Right renal cortex interstitium (tissue), 3 donors: ENCODE data around the gene PRDM8. TPM values are rescaled to one million over a fixed set of nuclear protein-coding genes. Genes with fewer than 3 reads are reported as not detected.
"Not testable (repeated sequence)": the region's sequence is repeated elsewhere in the genome, so short reads cannot be mapped to it uniquely, and the experiment has no call there.

ENCODE experiments used
- DNase-seq, 3 donors: peaks; one replicate each; pipeline ENCODE4 v3.0.0-alpha.2; 2013; ENCODE audit warnings: low read depth in 3 of 3, low spot score in 2 of 3
- polyA plus RNA-seq, 3 donors: library from polyadenylated mRNA; unstranded; fragments of 120-200 nt; gene quantifications; one replicate each; pipeline ENCODE4 v1.2.1, GENCODE V29; 2013; ENCODE audit not compliant: insufficient read length in 3 of 3

PRDM8 gene
- polyA plus RNA-seq, result 1 to 10 TPM; 1.3 to 1.8 (median 1.3) TPM

DNA sequence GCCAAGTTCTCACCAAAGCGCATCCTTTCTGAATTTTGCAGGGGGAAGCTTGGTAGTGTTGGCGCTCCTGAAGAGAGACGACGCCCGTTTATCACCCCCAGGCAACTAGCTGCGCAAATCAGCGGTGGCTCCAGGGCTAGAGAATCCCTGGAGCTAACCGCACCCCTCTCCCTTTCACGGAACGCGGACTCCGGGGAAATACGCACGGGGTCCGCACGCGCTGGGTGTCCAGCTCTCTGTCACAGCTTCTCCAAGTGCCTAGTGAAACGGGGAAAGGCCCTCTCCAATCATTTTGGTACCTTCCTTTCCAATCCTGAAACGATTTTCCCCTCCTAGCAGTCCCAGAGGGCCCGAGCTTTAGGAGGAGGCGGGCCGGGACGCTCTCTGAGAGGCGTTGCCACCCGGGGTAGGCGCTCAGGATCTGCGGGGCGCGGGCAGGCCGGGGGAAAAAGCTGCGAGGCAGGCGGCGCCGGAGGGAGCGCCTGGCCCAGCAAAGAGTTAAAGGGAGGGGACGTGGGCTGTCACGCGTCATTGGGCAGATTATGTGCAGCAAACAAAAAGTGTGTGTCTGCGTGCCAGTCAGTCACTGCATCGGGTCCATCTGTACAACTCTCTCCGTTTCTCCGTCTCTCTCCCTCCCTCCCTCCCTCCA lies at the start of gene PRDM8:
Gene PRDM8 (plus strand): TSS at position 582 of the 652 bp plus-strand sequence. CDS start 2,578 bp downstream, outside the sequence.
- no peak for DNase-seq

- no peak for DNase-seq
Measured at GRCh38 chr4:80150387-80151180, 46.7 kb upstream of the PRDM8 start.

DNA sequence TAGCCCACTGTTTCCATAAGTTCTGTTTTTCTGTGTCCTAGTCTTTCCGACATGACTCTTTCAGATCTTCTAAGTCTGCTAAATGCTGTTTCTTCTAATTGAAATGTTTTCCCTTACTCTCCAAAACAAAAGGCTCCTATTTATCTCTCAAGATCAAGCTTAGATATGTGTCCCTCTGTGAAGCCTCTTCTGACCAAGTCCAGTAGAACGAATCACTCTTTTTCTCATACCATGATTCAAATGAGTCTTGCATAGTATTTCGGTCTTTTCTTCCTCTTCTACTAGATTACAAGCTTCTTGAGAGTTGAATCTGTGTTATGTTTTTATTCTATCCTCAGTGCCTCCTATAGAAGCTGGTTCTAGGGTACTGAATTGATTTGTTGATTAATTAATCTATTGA lies 45.3 kb upstream of the PRDM8 start:
- no peak for DNase-seq

GRCh38 chr4:80153874-80154544 lies 43.3 kb upstream of the PRDM8 start:
- DNase-seq, result no peak

DNA sequence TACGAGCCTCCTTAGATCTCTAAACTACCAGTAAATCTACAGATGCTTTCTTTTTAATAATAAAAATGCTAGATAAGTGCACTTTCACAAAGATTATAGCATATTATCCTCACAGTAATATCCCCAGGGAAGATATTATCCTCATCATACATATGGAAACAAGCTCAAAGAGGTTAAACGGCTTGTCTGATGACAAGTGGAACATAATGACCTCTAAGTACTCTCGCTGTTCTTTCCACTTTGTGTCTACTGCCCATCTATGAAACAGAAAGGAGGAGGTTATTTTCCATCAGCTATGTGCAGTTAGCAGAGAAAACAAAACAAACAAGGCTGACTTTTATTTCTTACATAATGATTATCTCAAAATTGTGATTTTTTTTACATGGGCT lies 42.8 kb upstream of the PRDM8 start:
- no peak for DNase-seq

DNA sequence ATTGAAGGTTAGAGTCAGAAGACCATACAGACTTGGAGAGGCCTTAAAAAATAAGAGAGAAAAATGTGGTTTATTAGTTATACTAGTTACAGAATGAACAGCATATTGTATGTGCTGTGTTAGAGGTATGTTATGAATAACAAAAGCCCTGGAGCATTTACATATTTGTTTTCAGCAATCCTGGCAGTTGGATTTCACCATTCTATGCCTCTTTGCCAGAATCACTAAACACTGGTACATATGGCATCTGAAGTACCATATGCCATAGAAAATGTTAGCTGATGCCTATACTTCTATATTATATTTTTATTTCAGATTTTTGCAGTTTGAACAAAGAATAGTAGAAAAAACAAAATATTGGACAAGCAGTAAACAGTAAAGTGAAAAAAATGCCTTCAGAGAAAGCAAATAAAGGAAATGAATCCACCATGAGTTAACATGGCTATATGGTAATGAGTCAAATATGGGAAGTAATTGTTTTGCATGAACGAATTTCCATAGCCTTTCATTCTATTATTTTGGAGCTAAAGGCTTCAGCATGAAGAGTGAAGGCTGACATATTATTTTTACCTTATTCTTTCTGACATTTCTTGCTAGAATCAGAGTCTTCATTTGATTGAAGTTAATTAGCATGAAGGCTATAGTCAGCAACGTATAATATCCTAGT lies 41.9 kb upstream of the PRDM8 start:
- DNase-seq, result no peak

DNA sequence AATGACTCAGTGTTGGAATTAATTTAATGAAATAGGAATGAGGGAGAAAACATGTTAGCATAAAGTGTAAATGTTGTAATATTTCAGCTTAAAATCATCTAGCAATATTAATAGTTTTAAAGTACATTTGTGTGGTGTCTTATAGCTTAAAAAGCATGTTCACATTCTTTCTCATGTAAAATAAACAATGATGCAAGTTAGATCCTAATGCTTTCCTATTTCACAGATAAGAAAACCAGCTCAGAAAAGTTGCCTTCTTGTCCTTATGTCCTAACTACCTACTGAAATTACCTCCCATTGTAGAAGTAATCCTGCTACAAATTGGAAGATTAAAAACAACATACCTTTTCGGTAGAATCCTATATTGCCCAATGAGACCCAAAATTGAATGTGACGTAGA lies 40.9 kb upstream of the PRDM8 start:
- no peak for DNase-seq

DNA sequence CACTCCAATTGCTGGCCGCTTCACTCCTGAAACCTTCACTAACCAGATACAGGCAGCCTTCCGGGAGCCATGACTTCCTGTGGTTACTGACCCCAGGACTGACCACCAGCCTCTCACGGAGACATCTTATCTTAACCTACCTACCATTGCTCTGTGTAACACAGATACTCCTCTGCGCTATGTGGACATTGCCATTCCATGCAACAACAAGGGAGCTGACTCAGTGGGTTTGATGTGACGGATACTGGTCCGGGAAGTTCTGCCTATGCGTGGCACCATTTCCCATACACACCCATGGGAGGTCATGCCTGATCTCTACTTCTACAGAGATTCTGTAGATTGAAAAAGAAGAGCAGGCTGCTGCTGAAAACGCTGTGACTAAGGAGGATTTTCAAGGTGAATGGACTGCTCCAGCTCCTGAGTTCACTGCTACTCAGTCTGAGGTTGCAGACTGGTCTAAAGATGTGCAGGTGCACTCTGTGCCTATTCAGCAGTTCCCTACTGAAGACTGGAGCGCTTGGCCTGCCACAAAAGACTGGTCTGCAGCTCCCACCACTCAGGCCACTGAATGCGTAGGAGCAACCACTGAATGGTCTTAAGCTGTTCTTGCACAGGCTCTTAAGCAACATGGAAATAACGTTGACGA lies 35.8 kb upstream of the PRDM8 start:
- no peak for DNase-seq

DNA sequence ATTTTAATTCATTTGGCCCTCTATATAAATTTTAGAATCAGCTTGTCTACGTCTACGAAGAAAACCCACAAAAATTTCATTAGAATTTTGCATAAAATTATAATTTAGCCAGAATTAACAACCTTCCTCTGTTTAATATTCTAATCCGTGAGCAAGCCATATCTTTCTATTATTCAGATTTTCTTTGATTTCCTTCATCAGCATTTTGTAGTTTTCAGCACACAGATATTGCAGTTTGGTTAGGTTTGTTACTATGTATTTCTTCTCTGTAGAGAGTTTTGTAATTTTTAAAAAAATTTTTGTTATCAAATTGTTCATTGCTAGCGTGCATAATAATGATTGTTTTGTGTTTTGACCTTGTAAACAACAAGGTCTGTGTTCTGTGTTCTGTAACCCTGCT lies 34.9 kb upstream of the PRDM8 start:
- DNase-seq, result no peak

DNA sequence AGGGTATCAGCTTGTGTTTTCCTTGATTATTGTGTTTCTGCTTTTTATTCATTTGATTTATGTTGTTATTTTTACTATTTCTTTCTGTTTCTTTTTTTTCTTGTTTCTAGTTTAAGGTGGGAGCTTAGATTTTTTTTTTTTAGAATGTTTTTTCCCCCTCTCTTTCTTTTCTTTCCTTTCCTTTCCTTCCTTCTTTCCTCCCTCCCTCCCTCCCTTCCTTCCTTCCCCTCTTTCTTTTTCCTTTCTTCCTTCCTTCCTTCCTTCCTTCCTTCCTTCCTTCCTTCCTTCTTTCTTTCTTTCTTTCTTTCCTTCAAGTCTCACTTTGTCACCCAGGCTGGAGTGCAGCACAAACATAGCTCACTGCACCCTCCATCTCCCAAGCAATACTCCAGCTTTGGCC lies 31.4 kb upstream of the PRDM8 start:
- no peak for DNase-seq

DNA sequence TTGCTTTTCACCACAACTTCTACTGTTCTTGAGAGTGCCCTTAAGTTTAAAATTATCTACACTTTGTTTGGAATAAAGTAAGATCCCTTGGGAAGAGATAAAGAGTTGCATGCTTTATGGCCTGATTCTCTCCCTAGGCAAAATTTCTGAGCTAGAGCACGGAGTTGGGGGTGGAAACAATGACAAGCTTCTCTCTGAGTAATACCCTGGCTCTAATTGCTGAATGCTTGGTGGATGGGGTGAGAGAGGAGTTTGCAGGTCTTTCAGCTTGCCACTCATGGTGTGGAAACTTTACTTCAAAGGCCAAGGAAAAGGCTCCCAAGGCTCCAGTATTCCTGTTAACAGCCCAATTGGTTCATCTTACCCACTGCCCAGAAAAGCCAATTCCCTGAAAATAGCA lies 26.1 kb upstream of the PRDM8 start:
- DNase-seq, result no peak

- no peak for DNase-seq
Measured at GRCh38 chr4:80171656-80172055, 25.6 kb upstream of the PRDM8 start.

- DNase-seq, result no peak
Measured at GRCh38 chr4:80172203-80172602, 25.1 kb upstream of the PRDM8 start.

GRCh38 chr4:80173401-80173800 lies 23.9 kb upstream of the PRDM8 start:
- DNase-seq, result no peak

DNA sequence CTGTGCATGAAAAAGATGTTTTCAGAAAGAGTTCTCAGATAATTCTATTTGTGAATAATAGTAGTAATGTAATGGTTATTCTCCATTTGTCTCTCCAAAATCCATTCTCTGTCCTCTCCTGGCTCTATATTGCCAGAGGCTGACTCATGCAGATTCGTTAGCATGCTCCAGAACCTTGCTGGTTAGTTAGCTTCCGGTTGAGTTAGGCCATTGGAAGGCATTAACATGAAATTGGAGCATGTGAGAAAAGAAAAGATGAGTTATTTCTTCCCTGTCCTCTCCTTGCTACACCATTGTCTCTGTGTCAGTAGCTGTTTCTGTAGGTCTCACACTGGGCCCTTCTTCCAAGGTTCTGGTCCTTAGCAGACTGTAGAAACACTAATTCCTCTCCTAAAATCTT lies 23.5 kb upstream of the PRDM8 start:
- DNase-seq, result no peak

- DNase-seq, result not testable (repeated sequence)
Measured at GRCh38 chr4:80177793-80178192, 19.5 kb upstream of the PRDM8 start.

- no peak for DNase-seq
Measured at GRCh38 chr4:80178964-80179363, 18.3 kb upstream of the PRDM8 start.

DNA sequence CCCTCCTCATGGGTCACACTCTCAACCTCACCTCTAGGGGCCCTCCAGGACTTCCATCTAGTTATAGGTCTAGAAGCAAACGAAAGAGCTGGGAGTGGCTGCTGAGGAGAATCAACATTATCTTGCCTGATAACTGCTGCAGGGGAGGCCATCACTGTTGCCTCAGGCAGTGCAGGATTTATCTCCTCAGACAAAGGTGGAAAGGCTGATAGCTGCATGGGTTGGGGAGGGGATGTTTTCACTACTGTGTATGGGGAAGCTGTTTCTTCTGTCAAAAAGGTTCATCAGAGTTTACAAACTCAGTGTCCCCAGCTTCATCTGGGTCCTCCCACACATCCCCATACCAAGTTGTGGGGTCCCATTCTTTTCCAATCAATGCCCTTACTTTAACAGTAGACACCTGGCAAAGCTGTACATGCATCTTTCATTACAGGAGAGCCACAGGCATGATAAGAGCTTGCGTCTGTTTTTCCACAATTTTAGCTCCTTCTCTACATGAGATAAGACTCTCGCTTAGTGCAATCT lies 17.6 kb upstream of the PRDM8 start:
- no peak for DNase-seq

- DNase-seq, result no peak
Measured at GRCh38 chr4:80180743-80181142, 16.6 kb upstream of the PRDM8 start.

- DNase-seq, result no peak
Measured at GRCh38 chr4:80182237-80182866, 15.0 kb upstream of the PRDM8 start.
